GM13976 (cell line): ENCODE data around the gene BFSP2.

Experiments used
- DNase-seq: peaks from one replicate; pipeline ENCODE4 v3.0.0; 2012; ENCODE audit warnings: low spot score
- CTCF ChIP-seq: IDR thresholded peaks from 2 replicates; pipeline ENCODE4 v1.5.1; 2012; ENCODE audit warnings: borderline replicate concordance, mild to moderate bottlenecking; ENCODE audit not compliant: insufficient read depth; ENCODE audit errors: extremely low read depth, missing control alignments, control extremely low read depth
- in situ Hi-C: fragments of 300-500 bp; cut with MboI; formaldehyde crosslinking; loops from one replicate; pipeline ENCODE4 v1.12.0; 2022; ENCODE audit warnings: low sequenced_read_pairs, mixed read lengths, inconsistent platforms; ENCODE audit not compliant: unreplicated experiment

The BFSP2 gene

GRCh38 chr3:133464573-133464972, 64.7 kb downstream of the BFSP2 start:
- TF ChIP-seq CTCF, result peak; percentile 44
- no peak for DNase-seq
- in situ Hi-C loops, result loop anchor here (10.0 kb wide), 1 partner anchor 110 kb away; the partner anchor contains the start of gene CDV3

- no peak for DNase-seq
- in situ Hi-C loops, result loop anchor here (10.0 kb wide), 1 partner anchor 108 kb away; the partner anchor contains the start of gene CDV3
- TF ChIP-seq CTCF, result no peak
Observed at GRCh38 chr3:133466531-133467386, 66.9 kb downstream of the BFSP2 start.

GRCh38 chr3:133467780-133468179, 67.9 kb downstream of the BFSP2 start:
- DNase-seq, result no peak
- TF ChIP-seq CTCF, result no peak
- in situ Hi-C loops, result loop anchor here (10.0 kb wide), 1 partner anchor 107 kb away; the partner anchor contains the start of gene CDV3

- in situ Hi-C loops, result loop anchor here (10.0 kb wide), 1 partner anchor 107 kb away; the partner anchor contains the start of gene CDV3
- TF ChIP-seq CTCF, result no peak
- DNase-seq, result no peak
Observed at GRCh38 chr3:133468251-133468721, 68.4 kb downstream of the BFSP2 start.

- in situ Hi-C loops, result loop anchor here (10.0 kb wide), 1 partner anchor 106 kb away; the partner anchor contains the start of gene CDV3
- DNase-seq, result no peak
- no peak for TF ChIP-seq CTCF
Observed at GRCh38 chr3:133469140-133469731, 69.4 kb downstream of the BFSP2 start.

GRCh38 chr3:133472242-133472641, 72.4 kb downstream of the BFSP2 start:
- no peak for TF ChIP-seq CTCF
- no peak for DNase-seq
- in situ Hi-C loops, result no loop called here
